Measurements from ENCODE around the gene GGCT. TPM values are rescaled to one million over a fixed set of nuclear protein-coding genes. Genes with fewer than 3 reads are reported as not detected.

GGCT gene
- total RNA-seq, 1 experiment from 2014 or later = 52.2 TPM

DNA sequence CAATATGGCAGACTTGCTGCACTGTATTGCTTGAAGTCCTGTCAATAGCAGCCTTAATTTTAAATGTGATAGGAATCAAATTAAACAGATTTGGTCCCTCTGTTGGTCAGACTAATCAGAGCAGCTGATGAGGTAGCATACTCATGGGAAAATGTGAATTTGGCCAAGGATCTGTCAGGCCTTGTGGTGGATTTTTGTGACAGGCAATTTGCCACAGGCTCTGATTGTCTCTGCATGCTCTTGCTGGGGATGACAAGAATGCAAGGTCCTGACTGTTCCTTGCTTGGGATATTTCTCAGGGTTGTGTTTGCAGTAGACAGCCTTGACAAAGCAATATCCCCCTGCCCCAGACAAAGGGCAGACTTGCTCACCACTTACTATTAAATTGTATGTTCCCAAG is 48.5 kb upstream of the GGCT start:
- POLR2A ChIA-PET = no interaction called here
- no peak for TF ChIP-seq POLR2AphosphoS5 (IDR thresholded peaks at IDR 0.05; ENCODE audit: low read depth, low read length)
- no peak for TF ChIP-seq REST (IDR thresholded peaks at IDR 0.05; ENCODE audit: insufficient read depth in 1 of 2, low read depth in 2 of 2, low read length in 1 of 2)
- no peak for TF ChIP-seq SIN3A (IDR thresholded peaks at IDR 0.05; ENCODE audit: borderline replicate concordance, insufficient read depth, low read depth, low read length)
- no peak for TF ChIP-seq TCF7L2 (IDR thresholded peaks at IDR 0.05; ENCODE audit: low read depth, low read length)
- TF ChIP-seq, protein P1, sequence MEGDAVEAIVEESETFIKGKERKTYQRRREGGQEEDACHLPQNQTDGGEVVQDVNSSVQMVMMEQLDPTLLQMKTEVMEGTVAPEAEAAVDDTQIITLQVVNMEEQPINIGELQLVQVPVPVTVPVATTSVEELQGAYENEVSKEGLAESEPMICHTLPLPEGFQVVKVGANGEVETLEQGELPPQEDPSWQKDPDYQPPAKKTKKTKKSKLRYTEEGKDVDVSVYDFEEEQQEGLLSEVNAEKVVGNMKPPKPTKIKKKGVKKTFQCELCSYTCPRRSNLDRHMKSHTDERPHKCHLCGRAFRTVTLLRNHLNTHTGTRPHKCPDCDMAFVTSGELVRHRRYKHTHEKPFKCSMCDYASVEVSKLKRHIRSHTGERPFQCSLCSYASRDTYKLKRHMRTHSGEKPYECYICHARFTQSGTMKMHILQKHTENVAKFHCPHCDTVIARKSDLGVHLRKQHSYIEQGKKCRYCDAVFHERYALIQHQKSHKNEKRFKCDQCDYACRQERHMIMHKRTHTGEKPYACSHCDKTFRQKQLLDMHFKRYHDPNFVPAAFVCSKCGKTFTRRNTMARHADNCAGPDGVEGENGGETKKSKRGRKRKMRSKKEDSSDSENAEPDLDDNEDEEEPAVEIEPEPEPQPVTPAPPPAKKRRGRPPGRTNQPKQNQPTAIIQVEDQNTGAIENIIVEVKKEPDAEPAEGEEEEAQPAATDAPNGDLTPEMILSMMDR (IDR thresholded peaks at IDR 0.05) = no peak
- H3K27me3 ChIP-seq (ENCODE audit: control insufficient read depth, insufficient read depth, low read length) = no peaks in the 10 kb centered on the region
- H3K27ac ChIP-seq (ENCODE audit: low read length) = no peak overlapping the region
- CTCF ChIA-PET = no interaction called here
- H3K4me3 ChIP-seq (ENCODE audit: low read depth in 2 of 2, low read length in 2 of 2) = no peak overlapping the region
- H3K36me3 ChIP-seq (ENCODE audit: control insufficient read depth, insufficient read depth, low read length) = no peaks in the 10 kb centered on the region
- peaks cover 3% of the 10 kb centered on the region; the same call in 1 of the 2 replicates for H3K4me1 ChIP-seq (ENCODE audit: control insufficient read depth, insufficient read depth, low read length)
- ATAC-seq (no peak), DNase-seq (ENCODE audit: low read depth, low spot score) (no peak)
- H3K9me3 ChIP-seq (ENCODE audit: control insufficient read depth, insufficient read depth, low read depth, low read length) = no peaks in the 10 kb centered on the region
- in situ Hi-C loops (cut with HindIII; ENCODE audit: low pct_unique_long_range_greater_than_20kb, low sequenced_read_pairs) = no loop called here
- intact Hi-C loops (cut with micrococcal nuclease; ENCODE audit: unreplicated experiment) = no loop called here
- BruUV-seq (replicated peaks) = no TSS peak

DNA sequence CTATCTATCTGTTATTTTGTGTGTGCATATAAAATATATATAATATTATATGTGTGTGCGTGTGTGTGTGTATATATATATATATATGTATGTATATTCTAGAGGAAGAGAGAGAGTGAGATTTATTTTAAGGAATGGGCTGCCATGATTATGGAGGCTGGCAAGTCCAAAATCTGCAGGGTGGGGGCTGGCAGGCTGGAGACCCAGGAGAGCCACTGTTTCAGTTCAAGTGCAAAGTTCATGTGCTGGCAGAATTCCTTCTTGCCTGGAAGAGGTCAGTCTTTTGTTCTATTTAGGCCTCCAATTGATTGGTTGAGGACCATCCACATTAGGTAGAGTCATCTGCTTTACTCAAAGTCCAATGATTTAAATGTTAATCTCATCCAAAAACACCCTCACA is 47.7 kb upstream of the GGCT start:
- H3K27me3 ChIP-seq (ENCODE audit: control insufficient read depth, insufficient read depth, low read length) = no peaks in the 10 kb centered on the region
- no peaks in the 10 kb centered on the region for H3K36me3 ChIP-seq (ENCODE audit: control insufficient read depth, insufficient read depth, low read length)
- H3K4me1 ChIP-seq (ENCODE audit: control insufficient read depth, insufficient read depth, low read length) = peaks cover 3% of the 10 kb centered on the region; the same call in 1 of the 2 replicates
- H3K27ac ChIP-seq (ENCODE audit: low read length) = no peak overlapping the region
- ATAC-seq (no peak), DNase-seq (ENCODE audit: low read depth, low spot score) (no peak)
- ChIA-PET CTCF (interaction anchor here (0.7 kb wide), 1 partner anchor 246 kb away, joined by 7 read pairs; no protein-coding TSS in a partner anchor), POLR2A (no interaction called here)
- intact Hi-C loops (cut with micrococcal nuclease; ENCODE audit: unreplicated experiment) = no loop called here
- BruUV-seq (replicated peaks) = no TSS peak
- in situ Hi-C loops (cut with HindIII; ENCODE audit: low pct_unique_long_range_greater_than_20kb, low sequenced_read_pairs) = no loop called here
- H3K4me3 ChIP-seq (ENCODE audit: low read depth in 2 of 2, low read length in 2 of 2) = no peak overlapping the region
- no peaks in the 10 kb centered on the region for H3K9me3 ChIP-seq (ENCODE audit: control insufficient read depth, insufficient read depth, low read depth, low read length)
- TF ChIP-seq SIN3A (IDR thresholded peaks at IDR 0.05; ENCODE audit: borderline replicate concordance, insufficient read depth, low read depth, low read length) (no peak), REST (IDR thresholded peaks at IDR 0.05; ENCODE audit: insufficient read depth in 1 of 2, low read depth in 2 of 2, low read length in 1 of 2) (no peak), POLR2AphosphoS5 (IDR thresholded peaks at IDR 0.05; ENCODE audit: low read depth, low read length) (no peak), TCF7L2 (IDR thresholded peaks at IDR 0.05; ENCODE audit: low read depth, low read length) (no peak)
- TF ChIP-seq, protein P1 (IDR thresholded peaks at IDR 0.05) = no peak

All from Panc1 (cell line).